OCI-M1 (cell line): ENCODE results near the gene PFN1.
"Not testable (repeated sequence)": the region's sequence is repeated elsewhere in the genome, so short reads cannot be mapped to it uniquely, and the experiment has no call there.

Experiments used
- DNase-seq: peaks from one replicate; lab custom pipeline; 2025; lab: John Stamatoyannopoulos, UW

The PFN1 gene

DNA sequence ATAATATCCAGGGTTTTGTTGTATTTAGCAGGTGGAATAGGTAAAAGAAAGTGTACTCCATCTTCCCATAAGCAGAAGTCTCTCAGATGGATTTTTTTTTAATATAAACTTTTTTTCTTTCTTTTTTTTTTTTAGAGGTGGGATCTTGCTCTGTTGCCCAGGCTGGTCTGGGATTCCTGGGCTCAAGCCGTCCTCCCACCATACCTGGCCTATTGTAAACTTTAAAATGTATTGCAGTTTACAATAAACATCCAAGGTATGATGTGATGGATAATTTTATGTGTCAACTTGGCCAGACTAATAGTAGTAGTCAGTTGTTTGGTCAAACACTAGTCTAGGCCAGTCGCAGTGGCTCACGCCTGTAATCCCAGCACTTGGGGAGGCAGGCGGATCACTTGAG lies 27.0 kb downstream of the PFN1 start:
- no peak for DNase-seq

DNA sequence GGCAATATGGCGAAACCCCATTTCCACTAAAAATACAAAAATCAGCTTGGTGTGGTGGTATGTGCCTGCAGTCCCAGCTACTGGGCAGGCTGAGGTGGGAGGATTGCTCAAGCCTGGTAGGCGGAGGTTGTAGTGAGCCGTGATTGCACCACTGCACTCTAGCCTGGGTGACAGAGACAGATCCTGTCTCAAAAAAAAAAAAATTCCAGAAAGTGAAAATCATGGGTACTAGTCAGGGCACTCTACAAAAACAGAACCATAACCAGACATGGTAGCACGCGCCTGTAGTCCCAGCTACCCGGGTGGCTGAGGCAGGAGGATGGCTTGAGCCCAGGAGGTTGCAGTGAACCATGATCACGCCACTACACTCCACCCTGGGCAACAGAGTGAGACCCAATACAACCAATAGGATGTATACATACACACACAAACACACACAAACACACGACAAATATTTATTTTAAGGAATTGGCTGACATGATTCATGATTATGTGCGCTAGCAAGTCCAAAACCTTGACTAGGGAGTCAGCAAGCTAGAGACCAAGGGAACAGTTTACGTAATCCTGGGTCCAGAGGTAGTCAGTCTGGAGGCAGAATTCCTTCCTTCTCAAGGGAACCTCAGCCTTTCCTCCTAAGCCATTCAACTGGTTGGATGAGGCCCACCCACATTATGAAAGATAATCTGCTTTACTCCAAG lies 27.8 kb downstream of the PFN1 start:
- DNase-seq: peak; percentile 29

DNA sequence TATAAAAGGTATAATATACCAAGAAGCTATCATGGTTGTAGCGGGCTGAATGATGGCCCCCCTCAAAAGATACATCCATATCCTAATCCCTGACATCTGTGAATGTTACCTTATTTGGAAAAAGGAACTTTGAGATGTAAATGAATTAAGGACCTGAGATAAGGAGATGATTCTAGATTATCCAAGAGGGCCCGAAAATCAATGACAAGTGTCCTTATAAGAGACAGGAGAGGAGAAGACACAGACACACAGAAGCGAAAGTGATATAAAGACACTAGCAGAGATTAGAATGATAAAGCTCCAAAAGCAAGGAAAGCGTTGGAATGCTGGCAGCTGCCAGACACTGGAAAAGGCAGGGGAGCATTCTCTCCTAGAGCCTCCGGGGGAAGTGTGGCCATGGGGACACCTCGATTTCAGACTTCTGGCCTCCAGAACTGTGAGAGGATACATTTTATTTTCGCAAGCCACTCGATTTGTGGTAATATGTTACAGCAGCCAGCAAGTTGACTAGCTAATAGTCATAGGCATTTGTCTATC lies 28.8 kb downstream of the PFN1 start:
- DNase-seq: peak; percentile 25

DNA sequence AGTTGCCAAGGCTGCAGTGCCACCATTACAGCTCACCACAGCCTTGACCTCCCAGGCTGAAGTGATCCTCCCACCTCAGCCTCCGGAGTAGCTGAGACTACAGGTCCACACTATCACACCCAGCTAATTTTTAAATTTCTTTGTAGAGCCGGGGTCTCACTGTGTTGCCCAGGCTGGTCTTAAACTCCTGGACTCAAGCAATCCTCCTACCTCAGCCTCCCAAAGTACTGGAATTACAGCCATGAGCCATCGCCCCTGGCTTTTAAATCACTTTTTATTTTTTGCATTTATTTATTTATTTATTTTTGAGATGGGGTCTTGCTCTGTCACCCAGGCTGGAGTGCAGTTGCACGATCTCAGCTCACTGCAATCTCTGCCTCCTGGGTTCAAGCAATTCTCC lies 33.8 kb downstream of the PFN1 start:
- DNase-seq: not testable (repeated sequence)

DNA sequence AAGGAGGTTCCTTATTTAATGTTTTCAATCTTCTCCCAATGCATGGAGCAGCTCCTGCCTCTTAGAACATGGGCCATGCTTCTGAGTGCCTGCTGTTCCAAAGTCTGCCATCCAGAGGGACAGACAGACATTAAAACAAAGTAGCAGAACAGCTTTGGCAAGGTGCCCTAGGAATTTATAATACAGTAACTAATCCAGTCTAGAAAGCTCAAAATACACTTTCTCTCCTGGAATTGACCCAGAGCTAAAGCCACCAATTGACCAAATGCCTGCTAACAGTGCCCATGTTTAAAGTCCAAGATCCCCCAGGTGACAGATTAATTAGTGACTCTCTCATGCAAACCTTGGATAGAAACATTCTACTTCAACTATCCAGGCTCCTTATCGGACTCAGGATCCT lies 34.3 kb downstream of the PFN1 start:
- DNase-seq: peak; percentile 21

DNA sequence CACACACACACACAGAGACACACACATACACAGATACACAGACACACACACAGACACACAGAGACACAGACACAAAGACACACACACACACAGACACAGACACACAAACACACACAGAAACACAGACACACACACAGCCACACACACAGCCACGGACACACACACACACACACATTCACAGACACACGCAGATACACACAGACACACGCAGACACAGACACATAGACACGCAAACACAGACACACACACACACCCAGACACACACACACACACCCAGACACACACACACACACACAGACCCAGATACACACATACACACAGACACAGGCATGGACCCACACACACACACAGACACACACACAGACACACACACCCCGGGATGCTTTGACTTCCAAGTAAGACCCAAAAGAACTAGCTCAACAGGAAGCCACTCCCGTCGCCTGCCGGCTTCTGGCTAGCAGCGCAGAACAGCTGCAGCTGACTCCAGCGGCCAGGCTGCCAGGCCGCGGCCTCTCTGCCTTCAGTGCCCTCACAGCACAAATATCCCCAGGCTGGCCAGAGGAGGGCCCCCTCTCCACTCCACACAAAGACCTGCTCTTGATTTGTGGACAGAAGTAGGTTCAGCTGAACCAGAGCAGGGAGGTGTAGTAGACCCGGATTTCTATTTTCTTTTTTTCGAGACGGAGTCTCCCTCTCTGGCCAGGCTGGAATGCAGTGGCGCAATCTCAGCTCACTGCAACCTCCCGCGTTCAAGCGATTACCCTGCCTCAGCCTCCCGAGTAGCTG lies 39.4 kb downstream of the PFN1 start:
- peak; percentile 96 for DNase-seq

DNA sequence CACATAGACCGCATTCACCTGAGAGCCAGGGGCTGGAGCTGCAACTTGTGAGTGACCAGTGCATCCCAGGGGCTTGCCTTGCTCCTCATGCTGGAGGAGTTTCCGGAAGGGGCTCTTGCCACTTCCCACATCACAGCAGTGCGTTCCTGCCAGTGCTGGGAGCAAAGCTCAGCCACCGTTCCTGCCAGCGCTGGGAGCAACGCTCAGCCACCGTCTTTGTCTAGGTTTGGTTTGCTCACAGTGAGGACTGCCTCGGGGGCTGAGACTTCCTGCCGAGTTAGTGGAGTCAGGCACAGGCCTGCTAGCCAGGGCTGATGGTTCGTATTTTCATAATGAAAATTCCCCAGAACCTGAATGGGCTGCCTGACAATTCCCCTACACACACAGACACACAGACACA lies 40.0 kb downstream of the PFN1 start:
- DNase-seq: no peak

DNA sequence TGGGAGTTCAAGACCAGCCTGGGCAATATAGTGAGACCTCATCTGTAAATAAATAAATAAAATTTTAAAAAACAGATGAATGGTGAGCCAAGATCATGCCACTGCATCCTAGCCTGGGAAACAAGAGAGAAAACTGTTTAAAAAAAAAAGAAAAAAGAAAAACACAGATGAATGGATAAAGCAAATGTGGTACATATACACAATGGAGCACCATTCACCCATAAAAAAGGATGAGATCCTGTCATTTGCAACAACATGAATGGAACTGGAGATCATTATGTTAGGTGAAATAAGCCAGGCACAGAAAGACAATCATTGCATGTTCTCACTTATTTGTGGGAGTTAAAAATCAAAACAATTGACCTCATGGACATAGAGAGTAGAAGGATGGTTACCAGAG lies 41.7 kb downstream of the PFN1 start:
- DNase-seq: not testable (repeated sequence)

DNA sequence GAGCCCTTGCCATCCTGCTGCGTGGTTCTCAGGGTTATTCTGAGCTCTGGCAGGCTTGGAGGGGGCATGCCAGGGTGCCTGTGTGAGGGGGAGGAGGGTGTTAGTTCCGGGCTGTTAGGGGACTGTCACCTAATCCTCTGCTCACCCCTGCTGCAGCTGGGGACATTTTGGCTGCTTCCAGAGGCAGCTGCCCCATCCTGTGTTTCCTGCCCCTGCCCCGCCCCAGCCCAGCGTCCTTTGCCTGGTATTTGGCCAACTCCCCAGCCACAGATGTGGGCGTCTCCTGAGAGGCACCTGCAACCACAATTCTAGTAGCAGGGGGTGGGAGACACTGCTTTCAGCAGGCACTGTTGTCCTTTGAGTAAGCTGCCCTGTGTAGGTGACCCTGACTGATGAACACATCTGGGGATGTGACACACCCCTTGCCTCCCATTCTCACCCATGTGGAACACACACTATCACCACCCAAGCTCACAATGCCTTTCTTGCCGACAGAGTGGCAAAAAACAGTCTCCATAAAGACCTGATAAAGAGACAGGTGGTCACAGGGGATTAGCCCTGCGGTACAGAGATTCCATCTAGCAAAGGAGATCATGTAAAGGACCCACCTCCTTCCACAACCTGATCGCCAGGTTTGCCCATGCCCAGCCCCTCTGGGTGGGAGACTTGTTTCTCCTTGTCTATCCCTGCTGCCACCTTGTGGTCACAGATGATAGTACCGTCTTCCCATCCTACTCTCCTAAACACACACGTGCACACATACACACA lies 45.1 kb downstream of the PFN1 start, which contains the start of gene CHRNE:
TSS of gene CHRNE (minus strand) at position 48 of the 768 bp plus-strand sequence. CDS start at position 13, 35 bp downstream.
- peak; percentile 92 for DNase-seq

DNA sequence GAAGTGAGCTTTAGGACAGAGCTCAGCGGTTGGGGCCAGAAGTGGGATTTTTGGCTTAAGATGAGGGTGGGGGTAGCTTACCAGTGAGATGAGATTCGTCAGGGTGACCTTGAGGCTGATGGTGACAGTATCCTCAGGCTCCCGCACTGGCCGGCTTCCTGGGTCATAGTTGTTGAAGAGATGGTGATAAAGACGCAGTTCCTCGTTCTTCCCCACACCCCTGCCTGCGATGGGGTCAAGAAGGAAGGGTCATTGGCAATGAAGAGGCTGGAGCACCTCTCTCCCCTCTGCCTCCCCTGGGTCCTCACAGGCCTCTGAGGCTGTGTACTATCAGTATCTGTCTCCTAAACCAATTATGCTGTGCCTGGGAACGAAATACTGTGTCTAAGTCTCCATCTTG lies 45.8 kb downstream of the PFN1 start:
- peak; percentile 58 for DNase-seq

DNA sequence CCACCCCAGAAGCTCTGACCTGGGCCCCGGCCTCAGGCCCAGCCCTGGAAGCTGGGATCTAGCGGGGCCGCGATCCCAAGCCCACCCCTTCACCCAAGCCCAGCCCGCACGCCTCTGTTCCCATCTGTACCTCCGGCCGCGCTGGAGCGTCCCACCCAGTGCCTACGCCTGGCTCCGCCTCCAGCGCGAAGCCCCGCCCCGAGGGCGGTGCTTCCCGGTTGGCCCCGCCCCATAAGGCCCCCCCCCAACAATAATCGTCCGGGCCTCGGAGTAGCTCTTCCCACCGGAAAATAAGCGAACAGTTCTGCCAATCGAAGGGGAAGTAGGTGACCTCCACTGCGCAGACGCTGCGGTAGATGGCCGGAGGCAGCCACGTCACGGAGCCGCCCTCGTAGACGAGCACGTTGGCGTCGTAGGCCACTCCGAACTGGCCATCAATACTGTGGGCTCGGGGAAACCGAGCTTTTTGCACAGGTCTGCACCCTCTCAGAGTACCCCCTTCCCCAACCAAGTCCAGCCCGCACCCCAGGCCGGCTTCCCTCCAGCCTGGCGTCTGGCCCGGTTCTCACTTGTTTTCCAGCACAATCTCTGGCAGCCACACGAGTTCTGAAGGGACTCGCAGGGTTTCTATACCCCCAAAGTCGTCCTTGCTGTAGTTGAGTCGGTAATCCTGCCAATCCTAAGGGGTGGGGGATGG lies 46.5 kb downstream of the PFN1 start:
- no peak for DNase-seq

DNA sequence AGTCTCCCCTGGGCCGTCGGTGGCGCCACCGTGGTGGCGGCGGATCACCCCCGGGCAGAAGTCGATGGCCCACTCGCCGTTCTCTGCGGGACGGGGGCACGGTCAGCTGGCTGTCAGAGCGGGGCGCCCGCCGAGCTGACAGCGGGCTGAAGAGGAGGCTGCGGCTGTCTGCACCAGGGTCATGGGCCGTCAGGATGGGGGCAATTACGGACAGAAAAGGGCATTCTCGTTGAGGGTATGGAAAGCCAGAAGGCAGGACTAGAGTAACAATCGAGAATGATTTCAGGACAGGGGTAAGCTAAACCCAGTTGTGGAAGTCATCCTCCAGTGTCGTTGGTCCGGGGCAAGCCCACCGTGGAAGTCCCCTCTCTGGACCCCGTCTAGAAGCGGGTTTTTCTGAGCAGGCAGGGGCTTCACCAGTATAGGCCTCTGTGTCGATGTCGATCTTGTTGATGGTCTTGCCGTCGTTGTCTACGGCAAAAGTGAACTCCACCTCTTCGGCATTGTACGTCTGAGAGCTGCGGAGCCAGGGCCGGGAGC lies 47.2 kb downstream of the PFN1 start:
- no peak for DNase-seq

DNA sequence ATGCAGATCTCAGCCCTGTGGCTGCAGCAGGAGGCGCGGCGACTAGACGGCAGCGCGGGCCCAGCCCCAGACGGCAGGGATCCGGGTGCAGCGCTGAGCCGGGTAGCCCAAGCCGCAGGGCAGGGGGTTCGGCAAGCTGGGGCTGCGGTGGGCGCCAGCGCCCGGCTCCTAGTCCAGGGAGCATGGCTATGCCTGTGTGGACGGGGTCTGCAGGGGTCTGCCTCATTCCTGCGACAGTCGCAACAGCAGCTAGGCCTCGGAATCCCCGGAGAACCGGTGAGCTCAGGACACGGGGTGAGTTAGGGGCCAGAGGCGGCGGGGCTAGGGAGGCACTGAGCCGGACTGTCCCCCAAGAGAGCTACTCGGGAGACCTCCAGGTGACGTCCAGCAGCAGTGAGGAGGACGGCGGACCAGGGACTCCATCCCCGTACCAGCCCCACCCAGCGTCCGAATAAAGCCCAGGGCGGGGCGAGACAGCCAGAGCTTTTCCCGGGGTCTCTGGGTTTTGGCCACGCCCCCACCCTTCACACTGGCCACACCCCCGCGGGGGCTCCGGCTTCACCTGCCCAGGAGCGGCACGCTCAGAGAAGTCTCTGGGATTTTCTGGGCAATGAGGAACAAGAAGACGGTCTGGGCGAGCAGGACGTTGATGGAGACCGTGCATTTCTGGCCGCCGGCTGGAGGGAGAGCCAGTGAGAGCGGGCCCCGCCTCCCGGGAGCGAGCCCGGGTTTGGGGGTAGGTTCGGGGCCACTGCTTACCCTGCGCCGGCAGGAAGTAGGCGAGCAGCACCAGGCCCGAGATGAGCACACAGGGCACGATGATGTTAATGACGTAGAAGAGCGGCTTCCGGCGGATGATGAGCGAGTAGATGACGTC lies 47.9 kb downstream of the PFN1 start:
- no peak for DNase-seq

DNA sequence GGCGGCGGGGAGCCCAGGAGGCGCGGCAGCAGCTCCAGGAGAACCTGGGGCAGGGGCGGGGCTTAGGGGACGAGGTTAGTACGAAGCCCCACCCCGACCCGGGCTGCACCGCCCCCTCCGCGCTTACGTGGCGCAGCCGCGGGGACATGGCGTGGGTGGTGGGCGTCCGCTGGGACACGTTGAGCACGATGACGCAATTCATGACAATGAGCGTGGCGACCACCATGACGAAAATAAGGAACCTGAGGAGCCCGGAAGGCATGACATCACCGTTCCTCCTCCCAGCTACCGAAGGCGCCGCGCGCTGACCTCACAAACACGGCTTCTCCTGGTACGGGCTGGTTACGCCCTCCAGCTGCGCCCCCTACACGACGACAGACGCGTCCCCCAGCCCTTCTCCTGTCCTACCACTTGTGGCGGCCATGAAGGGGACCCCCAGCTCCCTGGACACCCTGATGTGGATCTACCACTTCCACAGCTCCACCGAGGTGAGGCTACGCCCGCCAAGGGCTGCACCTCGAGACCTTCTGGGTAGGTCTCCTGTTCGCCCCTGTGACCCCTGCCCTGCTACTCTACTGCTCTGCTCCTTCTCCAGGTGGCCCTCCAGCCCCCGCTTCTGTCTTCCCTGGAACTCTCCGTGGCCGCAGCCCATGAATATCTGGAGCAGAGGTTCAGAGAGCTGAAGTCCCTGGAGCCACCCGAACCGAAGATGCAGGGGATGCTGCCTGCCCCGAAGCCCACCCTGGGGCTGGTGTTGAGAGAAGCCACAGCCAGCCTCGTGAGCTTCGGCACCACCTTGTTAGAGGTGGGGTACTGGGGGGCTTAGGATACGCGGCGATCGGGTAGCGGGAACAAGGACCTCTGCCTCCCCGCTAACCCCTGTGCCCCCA lies 48.7 kb downstream of the PFN1 start, which contains the start of gene C17orf107:
TSS of gene C17orf107 (plus strand) at position 196 of the 890 bp plus-strand sequence. CDS start at position 423, 227 bp downstream.
- DNase-seq: no peak

DNA sequence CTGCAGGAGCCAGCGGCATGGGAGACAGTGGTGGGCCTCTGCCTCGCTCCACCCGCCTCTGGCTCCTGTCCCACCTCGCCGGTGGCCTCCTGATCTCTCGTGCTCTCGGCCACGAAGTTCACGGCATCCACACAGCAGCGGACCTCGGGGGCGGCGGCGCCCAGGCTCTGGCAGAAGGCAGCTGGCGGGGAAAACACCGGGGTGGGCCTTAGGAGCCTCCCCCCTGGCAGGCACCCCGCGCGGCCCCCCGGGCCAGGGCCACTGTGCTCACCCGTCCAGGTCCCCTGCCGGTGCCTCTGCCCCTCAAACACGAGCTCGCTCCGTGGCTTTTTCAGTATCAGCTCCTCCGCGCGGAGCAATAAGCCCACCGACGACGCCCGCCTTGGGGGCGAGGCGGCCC lies 49.4 kb downstream of the PFN1 start:
- DNase-seq: no peak

DNA sequence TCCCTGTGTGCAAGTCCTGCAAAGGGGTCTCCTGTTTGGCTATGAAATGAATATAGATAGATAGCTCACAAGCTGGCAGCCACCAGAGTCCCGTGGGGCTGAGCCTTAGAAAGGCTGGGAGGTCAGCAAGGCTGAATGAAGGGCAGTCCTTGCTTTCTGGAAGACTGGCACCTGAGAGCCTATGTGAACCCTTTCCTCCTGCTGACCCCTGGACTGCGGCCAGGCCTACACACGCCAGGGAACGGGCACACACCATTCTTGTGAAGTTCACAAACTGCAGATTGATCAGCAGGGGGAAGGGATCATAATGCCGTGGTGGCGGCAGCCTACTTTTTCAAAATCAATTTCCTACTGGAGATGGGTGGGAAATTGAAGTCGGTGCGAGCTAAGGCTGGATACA lies 50.0 kb downstream of the PFN1 start:
- no peak for DNase-seq

DNA sequence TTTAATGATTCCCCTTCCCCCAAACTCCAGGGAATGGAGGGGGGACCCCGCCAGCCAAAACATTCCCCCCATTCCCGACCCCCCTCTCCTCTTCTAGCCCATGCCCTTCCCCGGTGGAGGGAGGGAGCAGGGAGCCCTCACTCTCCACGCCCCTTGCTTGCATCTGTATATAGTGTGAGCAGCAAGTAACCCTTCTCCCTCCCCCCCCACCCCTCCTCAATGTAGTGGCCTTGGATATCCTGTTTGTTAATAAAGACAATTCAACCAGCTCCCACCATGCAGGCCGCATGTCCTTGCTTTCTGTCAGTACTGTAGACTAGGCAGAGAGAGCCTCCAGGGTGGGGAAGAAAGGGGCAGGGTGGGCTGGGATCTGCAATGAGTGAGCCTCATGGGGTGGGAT lies 50.5 kb downstream of the PFN1 start:
- DNase-seq: no peak

DNA sequence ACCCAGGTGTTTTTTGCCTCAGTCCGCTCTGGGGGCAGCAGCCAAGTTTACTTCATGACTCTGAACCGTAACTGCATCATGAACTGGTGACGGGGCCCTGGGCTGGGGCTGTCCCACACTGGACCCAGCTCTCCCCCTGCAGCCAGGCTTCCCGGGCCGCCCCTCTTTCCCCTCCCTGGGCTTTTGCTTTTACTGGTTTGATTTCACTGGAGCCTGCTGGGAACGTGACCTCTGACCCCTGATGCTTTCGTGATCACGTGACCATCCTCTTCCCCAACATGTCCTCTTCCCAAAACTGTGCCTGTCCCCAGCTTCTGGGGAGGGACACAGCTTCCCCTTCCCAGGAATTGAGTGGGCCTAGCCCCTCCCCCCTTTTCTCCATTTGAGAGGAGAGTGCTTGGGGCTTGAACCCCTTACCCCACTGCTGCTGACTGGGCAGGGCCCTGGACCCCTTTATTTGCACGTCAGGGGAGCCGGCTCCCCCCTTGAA lies 51.1 kb downstream of the PFN1 start:
- no peak for DNase-seq
